Stimulated activated CD8-positive, alpha-beta memory T cell treated with anti-CD3 and anti-CD28 coated beads, Interleukin-7, amount 100 ng/mL, for 4 hours (primary cell): ENCODE results near the gene SECTM1.

ENCODE experiments used
- DNase-seq, 2 donors: peaks; one replicate each; pipeline ENCODE4 v3.0.0-alpha.2; 2020; ENCODE audit warnings: low read depth in 2 of 2

SECTM1 gene

DNA sequence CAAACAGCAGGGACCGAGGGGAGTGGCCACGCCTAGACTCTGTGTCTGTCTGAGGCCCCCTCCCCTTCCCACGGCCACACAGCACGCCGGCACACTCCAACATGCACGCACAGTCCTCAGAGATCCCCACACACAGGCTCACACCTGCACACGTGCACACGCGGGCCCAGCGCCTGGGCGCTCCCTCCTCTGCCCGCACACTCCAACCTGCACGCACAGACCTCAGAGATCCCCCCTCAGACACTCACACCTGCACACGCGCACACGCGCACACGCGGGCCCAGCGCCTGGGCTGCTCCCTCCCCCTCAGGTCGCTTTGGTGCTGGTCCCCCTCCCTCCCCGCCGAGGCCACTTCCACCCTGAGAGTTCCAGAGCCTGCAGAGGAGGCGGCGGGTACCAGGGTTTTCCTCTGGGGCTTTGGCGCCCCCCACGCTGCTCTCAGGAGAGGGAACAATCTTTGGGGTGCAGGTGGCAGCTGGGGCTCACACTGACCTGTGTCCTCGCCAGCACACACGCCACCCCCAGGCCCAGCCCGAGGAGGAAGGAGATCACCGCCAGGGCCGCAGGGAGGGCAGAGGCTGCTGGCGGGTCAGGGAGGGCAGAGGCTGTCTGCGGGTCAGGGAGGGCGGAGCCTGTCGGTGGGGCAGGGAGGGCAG is 17.7 kb downstream of the SECTM1 start:
- DNase-seq, result no peak

DNA sequence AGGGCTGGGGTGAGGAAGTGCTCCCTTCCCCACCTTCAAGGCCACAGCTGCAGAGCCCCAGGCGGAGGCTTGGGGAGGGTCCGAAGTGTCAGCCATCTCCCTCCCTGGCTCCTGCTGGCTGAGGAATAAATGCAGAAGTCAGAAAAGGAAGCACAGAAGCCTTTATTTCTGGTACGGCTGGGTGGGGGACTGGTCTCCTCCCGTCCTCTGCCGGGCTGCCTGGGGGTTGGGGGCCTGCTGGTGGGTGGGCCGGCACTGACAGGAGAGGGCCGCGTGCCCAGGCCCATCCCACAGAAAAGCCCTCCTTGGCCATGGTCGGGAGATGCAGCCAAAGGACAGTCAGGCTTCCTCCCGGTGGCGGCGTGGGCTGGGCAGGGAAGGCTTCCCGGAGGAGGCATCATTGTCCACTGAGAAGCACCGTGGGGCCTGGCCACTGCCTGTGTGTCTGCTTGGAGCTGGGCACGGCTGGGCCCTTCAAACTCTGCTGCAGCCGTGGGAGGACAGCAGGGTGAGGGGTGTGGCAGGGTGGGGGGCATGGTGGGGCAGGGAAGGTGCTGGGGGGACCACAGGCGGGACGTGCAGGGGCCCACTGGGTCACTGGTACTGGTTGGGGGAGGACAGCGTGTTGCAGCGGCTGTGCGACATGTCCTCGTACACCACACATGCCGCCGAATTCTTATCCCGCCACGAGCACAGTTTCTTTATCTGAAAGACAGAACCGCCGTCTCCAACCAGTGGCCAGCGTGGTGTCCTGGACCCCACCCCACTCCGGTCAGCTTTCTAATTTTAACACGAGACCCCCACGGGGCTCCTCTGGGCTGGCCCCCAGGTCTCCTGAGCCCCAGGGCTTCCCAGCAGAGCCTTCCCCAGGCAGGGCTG is 18.6 kb downstream of the SECTM1 start:
- DNase-seq, result no peak

GRCh38 chr17:82314012-82314726 is 19.4 kb downstream of the SECTM1 start:
- DNase-seq, result no peak

GRCh38 chr17:82313195-82314011 is 20.2 kb downstream of the SECTM1 start:
- DNase-seq, result no peak

GRCh38 chr17:82311971-82312370 is 21.6 kb downstream of the SECTM1 start:
- no peak for DNase-seq

GRCh38 chr17:82310877-82311276 is 22.7 kb downstream of the SECTM1 start:
- no peak for DNase-seq

GRCh38 chr17:82309656-82310570 is 23.7 kb downstream of the SECTM1 start:
- no peak for DNase-seq

GRCh38 chr17:82305727-82306300 is 27.8 kb downstream of the SECTM1 start:
- DNase-seq, result no peak

- no peak for DNase-seq
Observed at GRCh38 chr17:82304826-82305726, 28.5 kb downstream of the SECTM1 start.

GRCh38 chr17:82303944-82304808 is 29.4 kb downstream of the SECTM1 start:
- DNase-seq, result no peak

GRCh38 chr17:82302991-82303943 is 30.3 kb downstream of the SECTM1 start:
- DNase-seq, result no peak

DNA sequence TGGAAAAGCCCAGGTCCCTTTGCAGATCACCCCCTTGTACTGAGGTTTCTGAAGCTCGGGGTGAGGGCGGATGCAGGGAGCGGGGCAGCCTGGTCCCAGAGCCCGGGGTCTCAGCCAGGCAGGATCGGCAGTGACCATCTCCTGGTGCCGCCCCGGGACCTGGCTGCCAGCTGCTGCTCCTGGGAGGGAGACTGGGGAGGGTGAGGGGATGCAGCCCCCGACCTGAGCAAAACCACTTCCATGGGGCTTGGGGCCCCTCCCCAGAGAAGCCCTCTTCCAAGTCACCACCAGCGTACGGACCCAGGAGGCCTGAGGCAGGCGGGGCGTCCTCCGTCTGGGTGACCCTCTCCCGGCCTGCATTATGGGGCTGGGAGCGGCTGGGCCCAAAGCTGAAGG is 31.0 kb downstream of the SECTM1 start:
- no peak for DNase-seq

DNA sequence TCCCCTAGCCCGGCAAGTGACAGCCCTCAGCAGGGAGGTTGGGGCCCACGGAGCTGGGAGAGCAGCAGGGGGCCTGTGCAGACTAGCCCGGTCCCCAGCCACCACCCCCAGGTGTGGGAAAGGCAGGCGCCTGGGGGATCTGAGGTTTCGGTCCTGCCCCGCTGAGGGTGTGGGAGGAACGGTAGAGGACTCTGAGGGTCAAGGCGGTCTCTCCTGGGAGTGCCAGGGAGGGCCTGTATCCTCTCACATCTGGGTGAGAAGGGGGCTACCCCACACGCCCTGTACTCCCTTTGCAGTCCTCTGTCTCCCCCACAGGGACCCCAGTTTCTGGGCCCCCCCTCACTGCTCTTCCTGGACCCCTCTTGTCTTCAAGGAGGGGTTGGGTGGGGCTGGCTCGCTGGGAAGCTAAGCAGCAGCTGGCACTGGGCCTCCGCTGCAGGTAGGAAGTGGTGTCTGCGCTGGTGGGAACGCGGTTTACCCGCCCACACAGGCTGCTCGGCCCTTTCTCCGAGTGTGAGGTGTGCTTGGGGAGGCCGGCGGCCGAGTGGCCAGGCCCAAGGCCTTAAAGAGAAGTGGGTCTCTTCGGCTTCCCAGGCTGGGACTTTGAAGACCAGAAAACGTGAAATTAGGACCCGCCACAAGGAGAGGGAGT is 31.5 kb downstream of the SECTM1 start:
- DNase-seq, result peak in 1 of 2 donors; percentile 57

- DNase-seq, result no peak
Observed at GRCh38 chr17:82301300-82301915, 32.2 kb downstream of the SECTM1 start.

DNA sequence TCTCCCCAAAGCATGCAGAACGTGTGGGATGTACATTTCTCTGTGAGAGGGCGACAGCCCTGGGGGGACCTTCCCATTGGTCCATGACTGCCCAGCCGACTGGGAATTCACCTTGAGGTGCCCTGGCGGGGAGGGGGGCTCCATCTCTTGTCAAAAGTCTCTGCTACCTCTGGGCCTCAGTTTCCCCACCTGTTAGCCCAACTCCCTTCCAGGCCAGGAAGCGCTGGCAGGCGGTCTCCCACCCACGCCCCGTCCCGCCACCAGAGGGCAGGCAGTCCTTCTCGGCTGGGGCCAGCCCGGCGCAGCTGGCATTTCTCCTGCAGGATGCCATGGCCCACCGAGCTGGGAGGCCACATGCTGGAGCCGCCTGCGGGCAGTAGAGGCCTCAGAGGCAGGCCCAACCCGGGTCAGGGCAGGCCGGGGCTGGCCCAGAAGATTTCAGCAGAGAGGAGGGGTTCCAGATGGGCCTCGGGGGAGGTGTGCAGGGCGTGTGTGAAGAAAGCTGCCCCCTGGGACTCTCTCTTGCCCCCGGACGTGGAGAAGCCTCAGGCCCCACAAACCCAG is 32.8 kb downstream of the SECTM1 start:
- no peak for DNase-seq

DNA sequence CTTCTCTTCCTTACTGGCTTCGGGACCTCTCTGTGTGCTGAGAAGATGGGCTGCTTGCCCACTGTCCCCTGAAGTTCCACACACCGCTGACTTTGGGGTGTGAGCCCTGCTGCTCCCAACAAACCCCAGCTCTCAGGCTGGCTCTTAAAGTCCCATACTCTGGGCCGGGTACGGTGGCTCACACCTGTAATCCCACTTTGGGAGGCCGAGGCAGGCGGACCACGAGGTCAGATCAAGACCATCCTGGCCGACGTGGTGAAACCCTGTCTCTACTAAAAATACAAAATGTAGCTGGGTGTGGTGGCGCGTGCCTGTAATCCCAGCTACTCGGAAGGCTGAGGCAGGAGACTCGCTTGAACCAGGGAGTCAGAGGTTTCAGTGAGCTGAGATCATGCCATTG is 33.3 kb downstream of the SECTM1 start:
- no peak for DNase-seq
